HG02759 (cell line): ENCODE results near the gene FBN1.

Experiments used
- ATAC-seq: cut with Tn5 transposase; IDR thresholded peaks from one replicate; pipeline ENCODE4 v1.9.1; 2021; ENCODE audit warnings: mild to moderate bottlenecking, moderate library complexity; ENCODE audit not compliant: unreplicated experiment

Gene FBN1

DNA sequence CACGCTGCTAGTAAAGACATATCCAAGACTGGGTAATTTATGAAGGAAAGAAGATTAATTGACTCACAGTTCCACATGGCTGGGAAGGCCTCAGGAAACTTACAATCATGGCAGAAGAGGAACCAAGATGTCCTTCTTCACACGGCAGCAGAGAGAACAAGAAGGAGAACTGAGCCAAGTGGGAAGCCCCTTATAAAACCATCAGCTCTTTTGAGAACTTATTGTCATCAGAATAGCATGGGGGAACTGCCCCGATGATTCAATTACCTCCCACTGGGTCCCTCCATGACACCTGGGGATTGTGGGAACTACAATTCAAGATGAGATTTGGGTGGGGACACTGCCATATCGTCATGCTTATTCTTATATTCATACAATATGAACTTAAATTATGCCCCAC is 265.3 kb downstream of the FBN1 start:
- ATAC-seq = no peak

DNA sequence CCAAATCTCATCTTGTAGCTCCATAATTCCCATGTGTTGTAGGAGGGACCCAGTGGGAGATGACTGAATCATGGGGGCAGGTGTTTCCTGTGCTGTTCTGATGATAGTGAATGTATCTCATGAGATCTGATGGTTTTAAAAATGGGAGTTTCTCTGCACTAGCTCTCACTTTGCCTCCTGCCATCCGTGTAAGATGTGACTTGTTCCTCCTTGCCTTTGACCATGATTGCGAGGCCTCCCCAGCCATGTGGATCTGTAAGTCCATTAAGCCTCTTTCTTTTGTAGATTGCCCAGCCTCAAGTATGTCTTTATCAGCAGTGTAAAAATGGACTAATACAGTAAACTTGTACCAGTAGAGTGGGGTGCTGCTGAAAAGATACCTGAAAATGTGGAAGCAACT is 269.7 kb downstream of the FBN1 start:
- no peak for ATAC-seq

DNA sequence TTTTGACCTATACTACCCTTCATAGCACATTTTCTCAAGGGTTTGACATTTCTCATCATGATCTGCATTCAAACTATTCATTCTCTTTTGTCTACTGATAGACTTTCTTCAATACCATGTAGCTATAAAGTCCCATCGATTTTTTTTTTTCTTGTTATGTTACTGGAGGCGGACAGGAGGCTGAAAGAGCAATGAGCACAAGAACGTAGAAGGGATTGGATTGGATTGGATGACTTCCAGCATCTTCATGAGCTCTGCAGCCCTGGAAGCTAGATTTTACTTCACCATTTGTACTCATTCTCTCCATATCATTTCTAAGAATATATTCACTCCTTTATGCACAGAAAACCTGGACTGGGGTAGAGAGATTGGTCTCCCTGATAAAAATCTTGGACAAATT is 271.0 kb downstream of the FBN1 start:
- ATAC-seq = no peak

DNA sequence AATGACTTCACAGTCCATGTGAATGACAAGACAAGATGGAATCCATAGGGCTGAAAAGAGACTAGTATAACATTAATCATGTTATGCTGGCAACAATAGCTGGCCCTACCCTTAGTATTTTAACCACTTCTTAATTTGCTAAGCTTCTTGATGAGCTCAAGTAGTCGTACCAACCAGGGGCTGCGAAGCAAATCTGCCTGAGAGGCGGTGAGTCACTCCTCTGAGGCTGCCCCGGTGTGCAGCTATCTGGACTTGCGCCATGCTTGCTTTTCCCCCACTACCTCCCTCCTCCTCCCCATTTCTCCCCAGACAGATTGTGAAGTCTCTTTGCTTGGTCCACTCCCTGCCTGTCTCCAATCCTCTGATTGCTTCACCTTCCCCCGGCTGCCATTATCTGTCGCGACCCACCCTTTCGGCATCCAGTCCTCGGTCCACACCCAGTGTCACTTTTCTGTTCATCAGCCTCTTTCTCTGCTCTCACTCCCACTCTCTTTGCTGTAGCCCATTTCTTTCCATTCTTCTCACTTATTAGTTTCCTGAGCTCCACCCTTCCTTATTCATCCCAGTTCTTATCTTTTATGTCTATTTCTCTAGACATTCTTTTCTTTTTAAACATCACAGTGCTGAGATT is 271.6 kb downstream of the FBN1 start:
- ATAC-seq = no peak

DNA sequence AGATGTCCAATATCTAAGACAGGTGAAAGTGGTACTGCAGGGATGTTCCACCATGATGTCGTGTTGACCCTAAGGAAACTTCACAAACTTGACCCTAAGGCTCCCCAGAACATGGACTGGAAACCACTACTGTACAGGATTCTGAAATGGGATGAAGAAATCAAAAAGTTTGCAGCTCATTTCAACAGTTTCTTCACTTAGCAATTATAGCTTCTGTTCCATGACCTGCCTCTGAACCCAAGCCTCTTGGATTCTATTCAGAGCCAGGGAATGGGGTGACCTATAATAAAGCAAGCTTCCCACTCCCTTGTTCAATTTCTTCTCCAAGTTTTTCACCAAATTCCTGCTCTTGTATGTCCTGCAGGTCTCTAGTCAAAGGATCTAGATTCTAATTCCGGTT is 273.5 kb downstream of the FBN1 start:
- no peak for ATAC-seq

DNA sequence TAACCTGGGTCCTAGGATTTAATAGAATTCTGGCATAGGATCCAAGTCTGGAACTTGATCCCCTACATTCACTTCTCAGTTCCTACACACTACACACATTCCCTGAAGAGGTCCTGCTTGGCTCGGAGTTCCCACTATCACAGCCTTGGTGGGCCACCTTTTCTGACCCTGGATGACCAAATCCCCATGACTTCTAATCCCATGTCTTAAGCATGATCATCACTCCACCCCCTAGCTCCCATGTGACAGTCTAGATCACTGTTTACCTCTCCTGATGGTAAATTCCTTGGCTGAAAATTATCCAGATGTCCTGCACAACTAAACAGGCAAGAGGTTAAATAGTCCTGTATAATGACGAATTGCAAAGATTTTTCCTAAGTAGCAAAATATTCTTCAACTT is 274.0 kb downstream of the FBN1 start:
- ATAC-seq = no peak

DNA sequence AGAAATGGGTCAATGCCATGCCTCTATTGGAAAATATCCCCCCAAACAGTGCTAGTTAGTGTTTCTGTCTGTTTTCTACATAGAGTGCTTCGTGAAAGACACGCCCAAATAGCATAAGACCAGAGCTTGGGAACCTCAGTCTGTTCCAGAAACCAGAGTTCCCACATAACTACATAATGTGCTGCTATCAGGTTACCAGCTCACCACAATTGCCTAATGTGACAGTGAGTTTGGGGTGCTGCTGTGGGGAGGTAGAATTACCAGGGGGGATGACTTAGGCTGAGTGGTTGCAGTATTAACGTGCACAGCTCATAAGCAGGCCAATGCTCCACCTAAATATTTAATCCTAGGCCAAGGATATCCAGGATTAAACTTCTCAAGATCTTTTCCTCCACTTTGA is 275.0 kb downstream of the FBN1 start:
- ATAC-seq = no peak

DNA sequence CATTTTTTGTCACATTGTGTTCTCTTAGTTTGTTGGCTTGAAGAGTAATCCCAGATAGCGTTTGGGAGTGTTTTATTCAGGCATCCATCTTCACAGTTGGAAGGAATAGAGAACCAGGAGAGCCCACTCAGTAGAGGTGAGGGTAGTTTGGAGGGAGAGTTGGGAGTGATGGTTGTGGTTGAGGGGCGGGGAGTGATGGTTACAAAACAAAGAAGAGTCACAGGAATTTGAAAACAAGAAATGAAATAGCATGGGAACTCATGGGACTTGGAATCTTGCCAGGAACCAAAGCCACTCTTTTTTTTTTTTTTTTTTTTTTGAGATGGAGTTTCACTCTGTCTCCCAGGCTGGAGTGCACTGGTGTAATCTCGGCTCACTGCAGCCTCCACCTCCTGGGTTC is 278.0 kb downstream of the FBN1 start:
- ATAC-seq = no peak

DNA sequence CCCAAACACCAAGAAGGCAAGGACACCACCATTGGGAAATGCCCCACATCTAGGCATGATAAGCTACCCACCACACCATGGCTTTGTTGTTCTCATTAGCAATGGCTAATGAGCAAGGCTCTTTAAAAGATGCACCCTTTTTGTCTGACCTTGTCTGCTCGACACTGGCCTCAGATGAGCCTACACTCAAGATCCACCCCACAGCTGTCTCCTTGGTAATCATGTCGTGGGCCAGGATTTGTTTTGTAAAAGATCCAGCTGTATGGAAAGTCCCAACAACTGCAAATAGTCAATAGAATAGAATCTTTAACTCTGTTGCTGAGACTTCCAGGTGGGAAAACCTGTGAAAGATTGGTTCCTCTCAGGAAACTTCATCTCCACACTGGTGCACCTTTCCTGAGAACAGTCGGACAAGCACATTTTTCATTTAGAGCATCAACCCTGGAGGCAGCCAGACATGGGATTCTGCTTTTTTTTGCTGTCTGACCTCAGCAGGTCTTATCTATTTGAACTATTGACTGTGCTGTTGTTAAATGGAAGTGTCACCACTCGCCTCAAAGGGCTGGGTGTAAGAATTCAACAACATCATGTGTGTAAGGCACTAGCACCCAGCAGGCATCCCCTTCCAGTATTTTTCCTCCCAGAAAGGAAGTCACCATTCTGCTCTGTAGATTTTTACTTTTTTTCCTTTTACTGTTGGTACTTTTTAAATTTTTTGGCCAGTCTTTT is 278.8 kb downstream of the FBN1 start:
- no peak for ATAC-seq

DNA sequence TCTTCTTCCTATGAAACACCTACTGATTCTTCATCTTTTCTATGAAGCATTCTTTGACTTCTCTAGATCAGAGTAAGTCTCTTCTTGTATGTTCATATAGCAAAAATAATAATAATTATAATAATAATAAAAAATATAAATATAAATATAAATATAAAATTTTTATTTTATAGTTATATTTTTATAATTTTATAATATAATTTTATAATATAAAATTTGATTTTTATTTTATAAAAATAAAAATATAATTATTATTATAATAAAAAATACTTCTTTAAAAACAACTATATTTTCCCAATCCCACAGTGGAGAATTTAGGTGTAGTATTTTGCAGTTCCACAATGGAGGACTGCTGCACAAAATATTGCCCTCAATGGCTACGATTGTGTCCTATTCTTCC is 279.9 kb downstream of the FBN1 start:
- no peak for ATAC-seq

DNA sequence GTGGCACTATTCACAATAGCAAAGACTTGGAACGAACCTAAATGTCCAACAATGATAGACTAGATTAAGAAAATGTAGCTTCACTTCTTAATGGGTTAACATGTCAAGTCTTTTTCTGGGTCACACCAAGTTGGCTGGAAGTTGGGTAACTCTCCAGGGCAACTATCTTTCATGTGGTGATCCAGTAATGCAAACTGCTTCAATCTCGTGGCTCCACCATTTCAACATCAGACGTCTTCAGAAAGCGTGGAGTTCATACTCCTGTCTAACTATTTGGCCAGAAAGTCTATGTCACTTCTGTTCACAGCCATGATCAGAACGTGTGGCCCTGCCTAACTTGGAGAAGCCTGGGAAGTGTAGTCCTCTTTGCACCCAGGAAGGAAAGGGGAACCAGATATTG is 282.0 kb downstream of the FBN1 start:
- no peak for ATAC-seq

DNA sequence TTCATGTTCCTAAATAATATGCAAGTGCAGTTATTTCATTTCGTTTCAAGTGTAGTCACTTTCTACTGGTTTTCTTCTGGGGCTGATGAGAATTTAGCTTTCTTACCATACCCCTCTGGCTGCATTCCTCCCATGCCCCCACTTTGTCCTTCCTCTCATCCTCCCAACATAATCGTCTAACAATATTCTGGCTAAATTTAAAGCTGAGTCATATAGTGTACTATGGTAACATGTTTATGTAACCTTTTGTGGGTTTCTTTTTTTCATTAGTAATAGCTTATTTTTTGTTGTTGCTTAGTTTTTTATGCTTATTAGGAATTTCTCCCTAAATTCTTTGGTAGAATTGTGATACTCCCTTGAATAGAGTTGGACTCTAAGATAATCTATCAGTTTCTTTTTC is 283.8 kb downstream of the FBN1 start:
- ATAC-seq = no peak

DNA sequence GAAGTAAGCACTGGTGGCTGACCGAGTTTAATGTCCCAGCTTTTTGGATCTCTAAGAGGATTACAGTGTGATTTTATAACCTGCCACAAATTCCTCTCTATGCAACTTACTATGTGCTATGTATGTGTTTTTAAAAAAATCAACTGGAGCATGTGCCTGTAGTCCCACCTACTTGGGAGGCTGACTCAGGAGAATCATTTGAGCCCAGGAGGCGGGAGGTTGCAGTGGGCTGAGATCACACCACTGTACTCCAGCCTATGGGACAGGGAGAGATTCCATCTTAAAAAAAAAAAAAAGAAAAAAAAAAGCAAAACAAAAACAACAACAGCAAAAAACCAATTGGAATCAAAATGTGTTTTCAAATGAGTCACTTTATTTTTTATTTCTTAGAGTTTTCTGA is 284.7 kb downstream of the FBN1 start:
- no peak for ATAC-seq
